HEK293 (cell line): ENCODE results near the gene FKBP5.
A peak's percentile ranks its signal among the peaks of the same experiment; 100 is the strongest.

Source experiments
- CTCF ChIA-PET: fragments of 350-600 bp; formaldehyde crosslinking; extraction: SDS; loops from one replicate; lab custom pipeline; 2021; ENCODE audit warnings: antibody characterized with exemption; lab: Yijun Ruan, JAX
- POLR2A ChIA-PET: fragments of 300-600 bp; formaldehyde crosslinking; extraction: SDS; loops from one replicate; lab custom pipeline; 2020; ENCODE audit warnings: antibody characterized with exemption, inconsistent platforms; lab: Yijun Ruan, JAX
- H3K27ac ChIP-seq: fragments of 200-500 bp; sonication (Bioruptor generic); 2 replicates; pipeline ENCODE4 v1.5.1; 2014; ENCODE audit warnings: low read depth, low read length, control low read depth, inconsistent platforms; ENCODE audit errors: extremely low read depth
- H3K36me3 ChIP-seq, 2 experiments: fragments of 200-500 bp in 1 of 2; sonication (Bioruptor generic) in 1 of 2; 1 replicate in 1 of 2; 2 replicates in 1 of 2; pipeline ENCODE4 v1.5.1; 2014 to 2017; ENCODE audit warnings: inconsistent platforms in 2 of 2, low read length in 2 of 2; ENCODE audit not compliant: control insufficient read depth in 2 of 2, insufficient read depth in 1 of 2
- H3K4me1 ChIP-seq: fragments of 200-500 bp; sonication (Bioruptor generic); 2 replicates; pipeline ENCODE4 v1.5.1; 2014; ENCODE audit warnings: mild to moderate bottlenecking, low read length, inconsistent platforms; ENCODE audit not compliant: control insufficient read depth, insufficient read depth
- H3K4me3 ChIP-seq: 2 replicates; pipeline ENCODE4 v1.5.1; 2011; ENCODE audit warnings: low read depth, mild to moderate bottlenecking, control low read depth, low read length, moderate library complexity
- H3K9me3 ChIP-seq: fragments of 200-500 bp; sonication (Bioruptor generic); 2 replicates; pipeline ENCODE4 v1.5.1; 2014; ENCODE audit warnings: low read depth, low read length, inconsistent platforms; ENCODE audit not compliant: control insufficient read depth, insufficient read depth
- BCL11A ChIP-seq: fragments of 450-650 bp; formaldehyde crosslinking; IDR thresholded peaks from 2 replicates; pipeline ENCODE4 v1.5.1; 2016; ENCODE audit warnings: low read depth, missing biosample characterization, missing genetic modification characterization
- SALL2 ChIP-seq: fragments of 450-650 bp; formaldehyde crosslinking; IDR thresholded peaks from 2 replicates; pipeline ENCODE4 v1.5.0; 2017; ENCODE audit warnings: missing biosample characterization, mild to moderate bottlenecking, missing genetic modification characterization, borderline replicate concordance
- SP7 ChIP-seq: fragments of 450-650 bp; formaldehyde crosslinking; IDR thresholded peaks from 2 replicates; pipeline ENCODE4 v1.5.1; 2016; ENCODE audit warnings: missing biosample characterization, missing genetic modification characterization
- TRIM28 ChIP-seq: IDR thresholded peaks from 2 replicates; pipeline ENCODE4 v1.6.1; 2011; ENCODE audit warnings: low read length, control low read depth, borderline replicate concordance
- ZBTB17 ChIP-seq: fragments of 450-650 bp; formaldehyde crosslinking; IDR thresholded peaks from 2 replicates; pipeline ENCODE4 v1.5.1; 2016; ENCODE audit warnings: missing biosample characterization, missing genetic modification characterization
- ZFP41 ChIP-seq: fragments of 450-650 bp; formaldehyde crosslinking; IDR thresholded peaks from 2 replicates; pipeline ENCODE4 v1.5.1; 2016; ENCODE audit warnings: missing biosample characterization, missing genetic modification characterization, borderline replicate concordance
- ZNF112 ChIP-seq: fragments of 450-650 bp; formaldehyde crosslinking; IDR thresholded peaks from 2 replicates; pipeline ENCODE4 v1.5.0; 2017; ENCODE audit warnings: missing biosample characterization, missing genetic modification characterization
- ZNF501 ChIP-seq: fragments of 450-650 bp; formaldehyde crosslinking; IDR thresholded peaks from 2 replicates; pipeline ENCODE4 v1.5.1; 2016; ENCODE audit warnings: missing biosample characterization, missing genetic modification characterization
- ZNF558 ChIP-seq: fragments of 450-650 bp; formaldehyde crosslinking; IDR thresholded peaks from 2 replicates; pipeline ENCODE4 v1.5.1; 2016; ENCODE audit warnings: missing biosample characterization, missing genetic modification characterization
- ZNF777 ChIP-seq: fragments of 450-650 bp; formaldehyde crosslinking; IDR thresholded peaks from 2 replicates; pipeline ENCODE4 v1.5.1; 2017; ENCODE audit warnings: missing biosample characterization, missing genetic modification characterization, borderline replicate concordance
- TF ChIP-seq, protein P1 (sequence below): fragments of 450-650 bp; formaldehyde crosslinking; IDR thresholded peaks from 2 replicates; pipeline ENCODE4 v1.5.1; 2016; ENCODE audit warnings: missing biosample characterization, missing genetic modification characterization
- TF ChIP-seq, protein P2 (sequence below): fragments of 450-650 bp; formaldehyde crosslinking; IDR thresholded peaks from 2 replicates; pipeline ENCODE4 v1.5.1; 2016; ENCODE audit warnings: missing biosample characterization, missing genetic modification characterization
- TF ChIP-seq, protein P3 (sequence below): fragments of 450-650 bp; formaldehyde crosslinking; conservative IDR thresholded peaks from 2 replicates; pipeline ENCODE4 v1.5.1; 2016; ENCODE audit warnings: low read depth, missing biosample characterization, missing genetic modification characterization

Gene FKBP5

DNA sequence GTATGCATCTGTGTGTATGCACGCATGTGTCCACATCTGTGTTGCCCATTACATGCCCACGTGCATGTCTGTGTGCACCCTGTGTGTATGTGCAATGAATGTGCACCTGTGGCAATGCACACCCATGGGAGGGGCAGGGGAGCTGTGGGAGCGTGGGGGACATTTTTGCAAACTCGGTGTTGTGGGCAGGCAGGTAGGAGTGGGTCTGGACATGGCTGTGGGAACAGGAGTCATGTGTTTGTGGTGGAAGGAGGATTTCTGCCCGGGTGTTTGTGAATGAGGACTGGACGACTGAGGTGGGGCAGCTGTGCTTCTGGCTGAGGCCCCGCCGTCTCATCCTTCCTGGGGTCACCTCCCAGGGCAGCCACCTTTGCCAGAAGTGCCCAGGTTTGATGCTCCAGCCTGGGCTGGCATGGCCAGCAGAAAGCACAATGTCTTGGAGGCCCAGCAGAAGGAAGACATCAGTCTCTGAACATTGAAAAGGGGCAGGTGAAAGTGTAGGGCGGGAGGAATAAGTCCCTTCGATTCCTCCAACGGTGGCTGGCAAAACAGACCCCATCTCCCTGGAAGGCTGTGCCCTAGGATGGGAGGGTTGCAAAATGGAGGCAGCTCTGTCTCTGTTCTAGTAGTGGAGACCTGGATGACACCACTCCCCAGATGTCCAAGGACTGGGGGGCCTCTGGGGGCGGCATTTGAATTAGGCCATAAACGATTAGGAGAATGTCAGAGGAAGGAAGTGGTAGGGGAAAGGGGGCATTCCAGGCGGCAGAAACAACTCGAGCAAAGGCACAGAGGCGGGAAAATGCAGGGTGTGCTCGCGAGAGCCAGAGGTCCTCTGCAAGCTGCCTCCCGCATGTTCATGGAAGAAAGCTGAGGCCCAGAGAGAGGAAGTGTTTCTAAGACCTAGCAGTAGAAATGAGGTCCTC is 29.0 kb upstream of the FKBP5 start:
- ChIA-PET CTCF (interaction anchor here (0.8 to 1.3 kb wide), 2 partner anchors 10 to 19 kb away, joined by 4 read pairs; partner anchors contain the start of gene ARMC12), POLR2A (interaction anchor here (1.9 kb wide), 1 partner anchor 10 kb away, joined by 7 read pairs; no protein-coding TSS in a partner anchor)
- Histone ChIP-seq H3K4me1 (0 out of 2 replicates have a peak, but pooled peaks cover 5% of the 10 kb centered on the region), H3K4me3 (no peak overlapping the region), H3K36me3 (no peaks in the 10 kb centered on the region), H3K9me3 (no peaks in the 10 kb centered on the region), H3K27ac (no peak overlapping the region)
- TF ChIP-seq BCL11A (tag by site-specific recombination) (no peak), ZBTB17 (no peak), ZNF558 (tag by site-specific recombination) (no peak), ZFP41 (tag by site-specific recombination) (no peak)

DNA sequence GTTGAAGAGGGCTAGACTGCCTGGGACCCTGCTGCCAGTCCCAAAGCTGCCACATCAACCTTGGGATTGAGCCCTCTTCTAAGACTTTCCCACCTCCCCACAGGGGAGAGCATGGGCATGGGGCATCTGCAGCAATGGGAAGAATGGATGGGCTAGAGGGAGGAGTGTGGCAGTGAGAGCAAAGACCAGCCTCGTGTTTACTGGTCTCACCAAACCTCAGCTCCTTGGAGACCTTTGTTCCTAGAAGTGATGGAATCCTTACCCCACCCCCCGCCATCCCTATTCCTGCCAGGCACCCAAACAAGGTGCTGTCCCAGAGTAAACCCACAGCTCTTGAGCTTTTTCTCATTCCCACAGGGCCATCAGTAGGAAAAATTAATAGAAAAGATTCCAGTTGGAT is 28.1 kb upstream of the FKBP5 start:
- no peaks in the 10 kb centered on the region for H3K9me3 ChIP-seq
- TF ChIP-seq SP7: no peak
- TF ChIP-seq, protein P1, sequence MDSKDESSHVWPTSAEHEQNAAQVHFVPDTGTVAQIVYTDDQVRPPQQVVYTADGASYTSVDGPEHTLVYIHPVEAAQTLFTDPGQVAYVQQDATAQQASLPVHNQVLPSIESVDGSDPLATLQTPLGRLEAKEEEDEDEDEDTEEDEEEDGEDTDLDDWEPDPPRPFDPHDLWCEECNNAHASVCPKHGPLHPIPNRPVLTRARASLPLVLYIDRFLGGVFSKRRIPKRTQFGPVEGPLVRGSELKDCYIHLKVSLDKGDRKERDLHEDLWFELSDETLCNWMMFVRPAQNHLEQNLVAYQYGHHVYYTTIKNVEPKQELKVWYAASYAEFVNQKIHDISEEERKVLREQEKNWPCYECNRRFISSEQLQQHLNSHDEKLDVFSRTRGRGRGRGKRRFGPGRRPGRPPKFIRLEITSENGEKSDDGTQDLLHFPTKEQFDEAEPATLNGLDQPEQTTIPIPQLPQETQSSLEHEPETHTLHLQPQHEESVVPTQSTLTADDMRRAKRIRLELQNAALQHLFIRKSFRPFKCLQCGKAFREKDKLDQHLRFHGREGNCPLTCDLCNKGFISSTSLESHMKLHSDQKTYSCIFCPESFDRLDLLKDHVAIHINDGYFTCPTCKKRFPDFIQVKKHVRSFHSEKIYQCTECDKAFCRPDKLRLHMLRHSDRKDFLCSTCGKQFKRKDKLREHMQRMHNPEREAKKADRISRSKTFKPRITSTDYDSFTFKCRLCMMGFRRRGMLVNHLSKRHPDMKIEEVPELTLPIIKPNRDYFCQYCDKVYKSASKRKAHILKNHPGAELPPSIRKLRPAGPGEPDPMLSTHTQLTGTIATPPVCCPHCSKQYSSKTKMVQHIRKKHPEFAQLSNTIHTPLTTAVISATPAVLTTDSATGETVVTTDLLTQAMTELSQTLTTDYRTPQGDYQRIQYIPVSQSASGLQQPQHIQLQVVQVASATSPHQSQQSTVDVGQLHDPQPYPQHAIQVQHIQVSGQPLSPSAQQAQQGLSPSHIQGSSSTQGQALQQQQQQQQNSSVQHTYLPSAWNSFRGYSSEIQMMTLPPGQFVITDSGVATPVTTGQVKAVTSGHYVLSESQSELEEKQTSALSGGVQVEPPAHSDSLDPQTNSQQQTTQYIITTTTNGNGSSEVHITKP (tag by site-specific recombination): peak; percentile 35; the same call in 1 of the 2 replicates
- TF ChIP-seq SALL2 (tag by site-specific recombination): no peak
- no peak for TF ChIP-seq ZNF501 (tag by site-specific recombination)
- TF ChIP-seq ZNF112: no peak
- TF ChIP-seq TRIM28: no peak
- TF ChIP-seq ZNF777: no peak
- TF ChIP-seq, all 188 proteins: peak for 1
- ChIA-PET POLR2A (interaction anchor here (1.9 kb wide), 1 partner anchor 10 kb away, joined by 7 read pairs; no protein-coding TSS in a partner anchor), CTCF (interaction anchor here (1.2 to 1.6 kb wide), 3 partner anchors 9 to 164 kb away, joined by 3 to 4 read pairs (median 3); partner anchors contain the start of gene ARMC12)
- Histone ChIP-seq H3K4me3 (no peak overlapping the region), H3K36me3 (no peaks in the 10 kb centered on the region), H3K27ac (no peak overlapping the region), H3K4me1 (0 out of 2 replicates have a peak, but pooled peaks cover 5% of the 10 kb centered on the region)

DNA sequence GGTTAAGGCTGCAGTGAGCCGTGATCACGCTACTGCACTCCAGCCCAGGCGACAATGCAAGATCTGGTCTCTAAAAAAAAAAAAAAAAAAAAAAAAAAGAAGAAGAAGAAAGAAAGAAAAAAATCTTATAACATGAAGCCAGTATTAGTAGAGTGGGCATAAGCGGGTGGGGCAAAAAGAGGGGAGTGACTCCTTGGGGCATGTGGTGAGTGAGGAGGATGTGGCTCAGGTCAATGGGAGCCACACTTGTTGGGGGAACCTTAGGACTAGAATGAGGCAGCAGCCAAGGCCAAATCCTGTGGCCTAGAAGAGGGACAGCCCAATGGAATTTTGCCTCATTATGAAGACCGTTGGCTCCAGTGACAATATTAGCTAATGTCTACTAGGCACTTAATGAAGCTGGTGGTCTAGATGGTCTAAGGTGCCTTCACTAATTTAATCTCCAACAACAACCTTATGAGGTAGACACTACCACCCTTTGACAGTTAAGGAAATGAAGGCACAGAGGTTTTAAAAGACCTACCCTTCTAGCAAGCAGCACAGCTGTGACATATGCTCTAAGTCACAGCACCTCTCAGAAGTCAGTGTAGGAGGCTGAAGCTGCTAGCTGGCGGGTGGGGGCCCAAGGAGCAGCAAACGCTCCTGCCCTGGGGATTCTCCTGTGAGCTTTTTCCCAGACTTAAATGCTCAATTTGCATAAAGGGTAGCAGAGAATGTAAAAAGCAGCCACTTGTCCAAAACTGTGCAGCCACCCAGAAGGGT is 24.5 kb upstream of the FKBP5 start:
- H3K4me1 ChIP-seq: no peaks in the 10 kb centered on the region
- TF ChIP-seq, protein P2, sequence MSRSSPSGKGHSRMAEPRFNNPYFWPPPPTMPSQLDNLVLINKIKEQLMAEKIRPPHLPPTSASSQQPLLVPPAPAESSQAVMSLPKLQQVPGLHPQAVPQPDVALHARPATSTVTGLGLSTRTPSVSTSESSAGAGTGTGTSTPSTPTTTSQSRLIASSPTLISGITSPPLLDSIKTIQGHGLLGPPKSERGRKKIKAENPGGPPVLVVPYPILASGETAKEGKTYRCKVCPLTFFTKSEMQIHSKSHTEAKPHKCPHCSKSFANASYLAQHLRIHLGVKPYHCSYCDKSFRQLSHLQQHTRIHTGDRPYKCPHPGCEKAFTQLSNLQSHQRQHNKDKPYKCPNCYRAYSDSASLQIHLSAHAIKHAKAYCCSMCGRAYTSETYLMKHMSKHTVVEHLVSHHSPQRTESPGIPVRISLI (tag by site-specific recombination): 0 out of 2 replicates have a peak, but pooled peaks have one; percentile 54
- TF ChIP-seq, protein P3, sequence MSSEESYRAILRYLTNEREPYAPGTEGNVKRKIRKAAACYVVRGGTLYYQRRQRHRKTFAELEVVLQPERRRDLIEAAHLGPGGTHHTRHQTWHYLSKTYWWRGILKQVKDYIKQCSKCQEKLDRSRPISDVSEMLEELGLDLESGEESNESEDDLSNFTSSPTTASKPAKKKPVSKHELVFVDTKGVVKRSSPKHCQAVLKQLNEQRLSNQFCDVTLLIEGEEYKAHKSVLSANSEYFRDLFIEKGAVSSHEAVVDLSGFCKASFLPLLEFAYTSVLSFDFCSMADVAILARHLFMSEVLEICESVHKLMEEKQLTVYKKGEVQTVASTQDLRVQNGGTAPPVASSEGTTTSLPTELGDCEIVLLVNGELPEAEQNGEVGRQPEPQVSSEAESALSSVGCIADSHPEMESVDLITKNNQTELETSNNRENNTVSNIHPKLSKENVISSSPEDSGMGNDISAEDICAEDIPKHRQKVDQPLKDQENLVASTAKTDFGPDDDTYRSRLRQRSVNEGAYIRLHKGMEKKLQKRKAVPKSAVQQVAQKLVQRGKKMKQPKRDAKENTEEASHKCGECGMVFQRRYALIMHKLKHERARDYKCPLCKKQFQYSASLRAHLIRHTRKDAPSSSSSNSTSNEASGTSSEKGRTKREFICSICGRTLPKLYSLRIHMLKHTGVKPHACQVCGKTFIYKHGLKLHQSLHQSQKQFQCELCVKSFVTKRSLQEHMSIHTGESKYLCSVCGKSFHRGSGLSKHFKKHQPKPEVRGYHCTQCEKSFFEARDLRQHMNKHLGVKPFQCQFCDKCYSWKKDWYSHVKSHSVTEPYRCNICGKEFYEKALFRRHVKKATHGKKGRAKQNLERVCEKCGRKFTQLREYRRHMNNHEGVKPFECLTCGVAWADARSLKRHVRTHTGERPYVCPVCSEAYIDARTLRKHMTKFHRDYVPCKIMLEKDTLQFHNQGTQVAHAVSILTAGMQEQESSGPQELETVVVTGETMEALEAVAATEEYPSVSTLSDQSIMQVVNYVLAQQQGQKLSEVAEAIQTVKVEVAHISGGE: no peak
- no peak overlapping the region for H3K4me3 ChIP-seq
- ChIA-PET POLR2A (interaction anchor here (0.6 to 1.7 kb wide), 3 partner anchors 12 to 31 kb away, joined by 3 to 8 read pairs (median 8); no protein-coding TSS in a partner anchor), CTCF (interaction anchor here (0.8 to 0.9 kb wide), 2 partner anchors 23 to 25 kb away, joined by 3 read pairs; partner anchors contain the start of gene ARMC12)
- H3K27ac ChIP-seq: no peak overlapping the region
- no peaks in the 10 kb centered on the region for H3K9me3 ChIP-seq
- no peaks in the 10 kb centered on the region for H3K36me3 ChIP-seq
